Raji (cell line): ENCODE measurements around the gene ARL6IP1.

Experiments used
- POLR2A ChIP-seq: IDR thresholded peaks from 2 replicates; pipeline ENCODE4 v1.6.1; 2011; ENCODE audit warnings: low read depth, low read length, control low read depth; ENCODE audit not compliant: insufficient read depth

The ARL6IP1 gene

GRCh38 chr16:18782697-18783429 is 18.5 kb downstream of the ARL6IP1 start:
- TF ChIP-seq POLR2A: no peak
